NCI-H2107 (cell line): ENCODE results near the gene GATAD2A.

ENCODE experiments used
- DNase-seq: peaks from one replicate; lab custom pipeline; 2025; lab: John Stamatoyannopoulos, UW

The GATAD2A gene

GRCh38 chr19:19547674-19548336, 142.3 kb downstream of the GATAD2A start:
- no peak for DNase-seq

DNA sequence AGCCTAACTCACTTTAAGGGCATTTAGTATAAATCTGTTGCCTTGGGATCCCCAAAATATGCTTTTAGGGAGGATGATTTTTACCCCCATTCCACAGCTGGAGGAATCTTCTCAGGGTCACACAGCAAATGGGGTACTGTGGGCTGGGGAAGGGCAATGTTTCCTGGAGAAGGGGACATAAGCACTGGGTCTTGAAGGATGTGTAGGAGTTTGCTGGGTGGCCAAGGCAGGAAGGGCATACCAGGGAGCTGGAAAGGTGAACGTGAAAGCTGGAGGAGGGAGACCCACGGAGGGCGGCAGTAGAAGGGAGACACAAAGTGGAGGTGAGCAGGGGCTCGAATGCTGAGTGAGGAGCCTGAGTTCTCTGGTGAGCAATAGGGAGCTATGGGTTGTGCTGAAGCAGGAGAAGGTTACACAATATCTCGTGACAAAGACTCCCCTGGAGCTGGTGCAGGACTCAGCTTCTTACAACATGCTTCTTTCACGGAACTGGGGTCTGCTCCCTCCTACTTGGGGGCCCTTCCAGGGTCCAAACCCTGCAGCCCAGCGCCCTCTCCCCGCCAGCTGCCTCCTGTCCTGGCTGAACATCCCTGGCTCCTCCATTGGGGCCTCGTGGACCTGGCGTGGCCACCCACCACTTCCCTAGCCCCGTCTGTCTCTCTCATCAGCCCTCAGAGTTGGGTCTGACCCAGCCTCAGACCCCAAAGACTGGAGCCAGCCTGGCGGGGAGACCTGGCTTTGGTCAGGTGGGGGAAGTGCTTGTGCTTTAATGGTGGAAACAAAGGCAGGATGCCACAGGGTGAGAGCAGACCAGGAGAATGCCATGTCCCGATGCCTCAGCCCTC, 143.7 kb downstream of the GATAD2A start:
- DNase-seq: no peak

DNA sequence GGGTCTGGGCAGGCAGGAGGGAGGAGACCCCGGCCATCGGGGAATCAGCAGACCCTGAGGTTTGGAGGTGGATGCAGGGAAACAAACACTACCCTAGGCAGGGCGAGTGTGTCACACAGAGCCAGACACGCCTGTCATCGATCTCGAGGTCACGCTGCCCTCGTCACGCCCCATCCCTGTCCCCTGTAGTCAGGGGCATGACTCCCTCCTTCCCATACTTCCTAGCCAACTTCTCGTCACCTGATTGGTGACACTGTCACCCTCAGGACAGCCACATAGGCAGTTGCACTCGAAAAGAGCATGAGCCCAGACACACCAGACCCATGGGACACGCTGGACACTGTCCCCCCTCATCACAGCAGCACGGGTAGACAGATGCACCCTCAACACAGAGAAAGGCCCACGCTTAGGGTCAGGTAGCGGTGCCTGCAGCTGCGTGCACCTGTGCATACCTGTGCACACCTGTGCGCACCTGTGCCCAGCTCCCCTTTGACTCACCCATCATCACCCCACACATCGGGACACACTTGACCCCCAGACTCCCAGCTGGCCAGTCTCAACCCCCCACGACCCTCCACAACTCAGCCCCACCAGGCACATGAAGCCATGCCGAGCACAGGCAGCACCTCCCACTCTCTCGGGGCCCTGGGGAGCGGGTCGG, 144.5 kb downstream of the GATAD2A start:
- no peak for DNase-seq

- DNase-seq: no peak
Observed at GRCh38 chr19:19550485-19550929, 145.0 kb downstream of the GATAD2A start.

GRCh38 chr19:19550972-19551852, 145.7 kb downstream of the GATAD2A start:
- DNase-seq: no peak

GRCh38 chr19:19551853-19552192, 146.3 kb downstream of the GATAD2A start:
- no peak for DNase-seq

DNA sequence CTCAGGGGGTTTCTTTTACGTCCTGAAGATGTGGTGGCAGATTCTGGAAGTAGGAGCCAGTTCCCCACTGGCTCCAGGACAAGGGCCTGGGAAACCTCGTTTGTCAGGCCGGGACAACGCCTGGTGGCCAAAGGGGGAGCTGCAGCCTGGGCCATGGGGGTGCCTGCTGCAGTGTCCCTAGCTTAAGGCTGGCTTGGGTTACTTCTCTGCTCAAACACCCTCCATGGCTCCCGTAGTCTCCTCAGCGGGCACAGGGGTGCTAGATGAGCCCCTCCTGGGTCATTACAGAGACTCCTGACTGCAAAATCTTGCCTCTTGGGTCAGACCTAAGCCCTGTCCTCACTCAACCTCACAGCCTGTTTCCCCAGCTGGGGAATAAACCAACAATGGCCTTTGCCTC, 147.3 kb downstream of the GATAD2A start:
- DNase-seq: no peak

DNA sequence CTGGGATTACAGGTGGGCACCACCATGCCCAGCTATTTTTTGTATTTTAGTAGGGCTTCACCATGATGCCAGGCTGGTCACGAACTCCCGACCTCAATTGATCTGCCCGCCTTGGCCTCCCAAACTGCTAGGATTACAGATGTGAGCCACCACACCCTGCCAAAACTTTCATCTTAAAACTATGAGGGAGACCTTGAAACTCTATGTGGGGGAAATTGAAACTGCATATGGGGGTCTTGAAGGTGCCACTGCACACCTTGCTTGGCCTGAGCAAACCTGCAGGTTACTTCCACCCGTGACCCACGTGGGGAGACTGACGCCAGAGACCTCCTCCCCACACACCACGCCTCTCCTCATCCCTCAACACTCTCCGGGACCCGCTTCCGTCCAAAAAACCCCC, 148.2 kb downstream of the GATAD2A start:
- DNase-seq: no peak

DNA sequence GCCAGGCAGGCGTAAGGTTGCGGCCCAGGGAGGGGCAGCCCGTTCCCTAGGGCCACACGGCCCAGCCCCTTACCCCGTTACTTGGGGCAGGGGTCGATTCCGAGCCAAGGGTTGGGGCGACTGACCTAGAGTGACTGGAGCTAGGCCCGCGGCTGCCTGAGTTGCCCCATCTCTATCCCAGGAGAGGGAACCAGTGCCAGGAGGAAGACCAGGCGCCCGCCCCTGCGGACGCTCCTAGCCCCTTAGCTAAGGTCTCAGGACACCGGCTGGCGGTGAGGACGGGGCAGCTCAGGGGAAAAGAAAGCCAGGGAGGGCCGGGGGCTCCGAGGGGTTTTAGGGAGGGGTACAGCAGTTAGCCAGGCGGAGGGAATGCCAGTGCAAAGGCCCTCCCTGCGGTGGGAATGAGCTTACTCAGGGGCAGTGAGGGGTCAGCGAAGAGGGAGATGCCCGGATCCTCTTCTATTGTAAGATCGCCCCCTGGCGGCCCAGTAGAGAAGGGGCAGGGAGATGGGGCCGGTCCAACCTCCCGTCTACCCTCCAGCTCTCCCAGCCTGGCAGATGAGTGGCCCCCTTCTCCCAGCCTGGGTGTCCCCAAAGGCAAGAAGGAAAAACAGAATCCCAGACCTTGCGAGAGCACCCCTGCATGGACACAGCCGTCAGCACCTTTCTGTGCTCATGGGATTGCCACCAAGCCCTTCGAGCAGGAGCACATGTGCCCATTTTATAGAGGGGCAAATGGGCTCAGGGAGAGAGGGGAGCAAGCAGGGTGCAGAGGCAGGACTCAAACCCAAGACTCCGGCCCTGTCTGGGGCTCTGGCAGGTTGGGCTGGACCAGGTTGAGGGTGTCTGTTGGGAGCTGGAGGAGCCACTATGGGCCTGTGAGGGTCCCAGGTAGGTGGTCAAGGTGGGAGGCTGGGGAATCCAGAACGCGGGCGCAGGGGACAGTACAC, 148.9 kb downstream of the GATAD2A start:
- no peak for DNase-seq

- DNase-seq: no peak
Observed at GRCh38 chr19:19558055-19558454, 152.6 kb downstream of the GATAD2A start.
